GM04503 (cell line): ENCODE results near the gene PHKB.
"Not testable (repeated sequence)": the region's sequence is repeated elsewhere in the genome, so short reads cannot be mapped to it uniquely, and the experiment has no call there.

Experiments used
- DNase-seq: peaks from one replicate; pipeline ENCODE4 v3.0.0-alpha.2; 2012; ENCODE audit warnings: low read depth

PHKB gene

GRCh38 chr16:47625115-47625567, 164.0 kb downstream of the PHKB start:
- DNase-seq: no peak

GRCh38 chr16:47626246-47626645, 165.1 kb downstream of the PHKB start:
- no peak for DNase-seq

GRCh38 chr16:47627085-47627639, 166.0 kb downstream of the PHKB start:
- no peak for DNase-seq

- DNase-seq: no peak
These were observed 166.6 kb downstream of the PHKB start for GRCh38 chr16:47627721-47628120.

- DNase-seq: no peak
These were observed 170.0 kb downstream of the PHKB start for GRCh38 chr16:47631131-47631530.

- no peak for DNase-seq
These were observed 173.0 kb downstream of the PHKB start for GRCh38 chr16:47634126-47634525.

- no peak for DNase-seq
These were observed 173.6 kb downstream of the PHKB start for GRCh38 chr16:47634727-47635126.

- DNase-seq: no peak
These were observed 175.5 kb downstream of the PHKB start for GRCh38 chr16:47636501-47637099.

- no peak for DNase-seq
These were observed 177.0 kb downstream of the PHKB start for GRCh38 chr16:47638175-47638574.

- DNase-seq: no peak
These were observed 179.5 kb downstream of the PHKB start for GRCh38 chr16:47640661-47641060.

GRCh38 chr16:47643323-47644000, 182.3 kb downstream of the PHKB start:
- no peak for DNase-seq

GRCh38 chr16:47644166-47644565, 183.0 kb downstream of the PHKB start:
- DNase-seq: peak; percentile 42

GRCh38 chr16:47644661-47645060, 183.5 kb downstream of the PHKB start:
- no peak for DNase-seq

GRCh38 chr16:47646914-47647313, 185.8 kb downstream of the PHKB start:
- DNase-seq: no peak

GRCh38 chr16:47657032-47657431, 195.9 kb downstream of the PHKB start:
- DNase-seq: no peak

GRCh38 chr16:47657977-47658376, 196.8 kb downstream of the PHKB start:
- no peak for DNase-seq

- DNase-seq: no peak
These were observed 199.4 kb downstream of the PHKB start for GRCh38 chr16:47660540-47660939.

GRCh38 chr16:47664653-47665325, 203.7 kb downstream of the PHKB start:
- DNase-seq: no peak

GRCh38 chr16:47666434-47666833, 205.3 kb downstream of the PHKB start:
- no peak for DNase-seq

- DNase-seq: no peak
These were observed 206.8 kb downstream of the PHKB start for GRCh38 chr16:47667956-47668355.

GRCh38 chr16:47672475-47672874, 211.3 kb downstream of the PHKB start:
- no peak for DNase-seq

- DNase-seq: no peak
These were observed 215.6 kb downstream of the PHKB start for GRCh38 chr16:47676635-47677177.

GRCh38 chr16:47681571-47681970, 220.4 kb downstream of the PHKB start:
- DNase-seq: not testable (repeated sequence)
